ENCODE results near the gene GIT1. TPM values are rescaled to one million over a fixed set of nuclear protein-coding genes. Genes with fewer than 3 reads are reported as not detected.

The GIT1 gene
- total and polyA plus RNA-seq, 2 experiments from 2014 or later = 15.9 to 60.9 TPM

- TF ChIP-seq EZH2 (IDR thresholded peaks at IDR 0.05; ENCODE audit: low read depth, unreplicated experiment) (no peak), ZNF462 (CRISPR knock-in tag; IDR thresholded peaks at IDR 0.05) (no peak)
These were observed 18.0 kb downstream of the GIT1 start (continued) for GRCh38 chr17:29571486-29571882.

- no peaks in the 10 kb centered on the region for H3K9me3 Mint-ChIP-seq
- peaks cover 15% of the 10 kb centered on the region for H3K4me1 Mint-ChIP-seq
- H3K36me3 Mint-ChIP-seq (ENCODE audit: low read depth) = peaks cover 13% of the 10 kb centered on the region
- H3K4me3 Mint-ChIP-seq = peak overlapping the region; percentile 5; the same call in 1 of the 3 replicates
- H3K27ac ChIP-seq (ENCODE audit: low read depth) = no peak overlapping the region
- peaks cover 8% of the 10 kb centered on the region for H3K4me1 ChIP-seq (ENCODE audit: insufficient read depth)
- ATAC-seq = no peak
- peaks cover 23% of the 10 kb centered on the region for H3F3A ChIP-seq (replicated peaks; ENCODE audit: low read depth)
- H3K4me2 ChIP-seq = no peak overlapping the region
- TF ChIP-seq JUNB (IDR thresholded peaks at IDR 0.05; ENCODE audit: unreplicated experiment) (no peak), ZNF331 (CRISPR knock-in tag; IDR thresholded peaks at IDR 0.05; ENCODE audit: low read depth) (no peak), CREB1 (CRISPR knock-in tag; IDR thresholded peaks at IDR 0.05; ENCODE audit: low read depth) (no peak), ETS1 (IDR thresholded peaks at IDR 0.05) (no peak)
- no peaks in the 10 kb centered on the region for H3K9me2 ChIP-seq (ENCODE audit: insufficient read depth)
- H4K20me1 ChIP-seq (replicated peaks; ENCODE audit: insufficient read depth) = no peaks in the 10 kb centered on the region; the same call in none of the 2 replicates
- H3K79me2 ChIP-seq (replicated peaks; ENCODE audit: insufficient read depth) = no peaks in the 10 kb centered on the region
- peaks cover 41% of the 10 kb centered on the region for H3K27me3 Mint-ChIP-seq (ENCODE audit: insufficient read depth, low read depth, poor library complexity)
- no peak overlapping the region for H3K27ac Mint-ChIP-seq
- H3K36me3 ChIP-seq (ENCODE audit: insufficient read depth) = no peaks in the 10 kb centered on the region; the same call in 1 of the 2 replicates
- no peak overlapping the region for H2AFZ ChIP-seq
- no peak overlapping the region for H3K4me3 ChIP-seq
- peaks cover 40% of the 10 kb centered on the region for H3K27me3 ChIP-seq (ENCODE audit: insufficient read depth)
- no peak for DNase-seq (ENCODE audit: low spot score)
These were observed 18.9 kb downstream of the GIT1 start for GRCh38 chr17:29570521-29570920.

Measured in GM23338 (cell line).